MM.1S (cell line): Measurements from ENCODE around the gene SH3BP5L.

ENCODE experiments used
- DNase-seq: peaks from one replicate; pipeline ENCODE4 v3.0.0-alpha.2; 2015
- H2AFZ ChIP-seq: fragments of 300-600 bp; sonication (generic); 2 replicates; pipeline ENCODE4 v1.6.0; 2016; ENCODE audit warnings: antibody characterized with exemption, low read length
- H3F3A ChIP-seq: fragments of 300-600 bp; sonication (generic); 2 replicates; pipeline ENCODE4 v1.6.1; 2016; ENCODE audit warnings: mild to moderate bottlenecking, antibody characterized with exemption, low read length, moderate library complexity, mixed read lengths; ENCODE audit not compliant: insufficient read depth
- H3K27ac ChIP-seq: fragments of 300-600 bp; sonication (generic); 2 replicates; pipeline ENCODE4 v1.5.1; 2016; ENCODE audit warnings: mild to moderate bottlenecking, low read length
- H3K27me3 ChIP-seq: fragments of 300-600 bp; sonication (generic); replicated peaks from 2 replicates; pipeline ENCODE4 v1.6.0; 2016; ENCODE audit warnings: low read length; ENCODE audit not compliant: insufficient read depth
- H3K36me3 ChIP-seq: fragments of 300-600 bp; sonication (generic); replicated peaks from 2 replicates; pipeline ENCODE4 v1.6.1; 2016; ENCODE audit warnings: mild to moderate bottlenecking, low read length, mixed read lengths; ENCODE audit not compliant: insufficient read depth
- H3K4me1 ChIP-seq: fragments of 300-600 bp; sonication (generic); 2 replicates; pipeline ENCODE4 v1.6.1; 2016; ENCODE audit warnings: low read length, mixed read lengths
- H3K4me2 ChIP-seq: fragments of 300-600 bp; sonication (generic); 2 replicates; pipeline ENCODE4 v1.6.0; 2016; ENCODE audit warnings: low read depth, low read length
- H3K4me3 ChIP-seq: fragments of 300-600 bp; sonication (generic); 2 replicates; pipeline ENCODE4 v1.5.1; 2016; ENCODE audit warnings: low read length, mixed read lengths
- H3K79me2 ChIP-seq: fragments of 300-600 bp; sonication (generic); 2 replicates; pipeline ENCODE4 v1.6.1; 2016; ENCODE audit warnings: mixed run types, low read length, mixed read lengths
- H3K9ac ChIP-seq: fragments of 300-600 bp; sonication (generic); 2 replicates; pipeline ENCODE4 v1.6.1; 2016; ENCODE audit warnings: low read length, mixed read lengths
- H3K9me2 ChIP-seq: fragments of 300-600 bp; sonication (generic); replicated peaks from 2 replicates; pipeline ENCODE4 v1.6.1; 2016; ENCODE audit warnings: mild to moderate bottlenecking, low read length, mixed read lengths; ENCODE audit not compliant: insufficient read depth
- H3K9me3 ChIP-seq: fragments of 300-600 bp; sonication (generic); replicated peaks from 2 replicates; pipeline ENCODE4 v1.6.1; 2016; ENCODE audit warnings: mild to moderate bottlenecking, low read length, mixed read lengths; ENCODE audit not compliant: insufficient read depth
- H4K20me1 ChIP-seq: fragments of 300-600 bp; sonication (generic); 2 replicates; pipeline ENCODE4 v1.6.1; 2016; ENCODE audit warnings: mild to moderate bottlenecking, low read length, moderate library complexity, mixed read lengths; ENCODE audit not compliant: insufficient read depth
- EZH2 ChIP-seq: fragments of 300-600 bp; sonication (generic); optimal IDR thresholded peaks from 2 replicates; pipeline ENCODE3; 2017; ENCODE audit warnings: low read depth, mild to moderate bottlenecking, antibody characterized with exemption, low read length, mixed read lengths
- EZH2phosphoT487 ChIP-seq: fragments of 300-600 bp; sonication (generic); IDR thresholded peaks from 2 replicates; pipeline ENCODE4 v1.6.1; 2018; ENCODE audit warnings: antibody characterized with exemption, low read length
- TF ChIP-seq, protein P1 (sequence below): fragments of 300-600 bp; sonication (generic); IDR thresholded peaks from 2 replicates; pipeline ENCODE4 v1.5.1; 2016; ENCODE audit warnings: antibody characterized with exemption, low read length, mixed read lengths

Gene SH3BP5L

DNA sequence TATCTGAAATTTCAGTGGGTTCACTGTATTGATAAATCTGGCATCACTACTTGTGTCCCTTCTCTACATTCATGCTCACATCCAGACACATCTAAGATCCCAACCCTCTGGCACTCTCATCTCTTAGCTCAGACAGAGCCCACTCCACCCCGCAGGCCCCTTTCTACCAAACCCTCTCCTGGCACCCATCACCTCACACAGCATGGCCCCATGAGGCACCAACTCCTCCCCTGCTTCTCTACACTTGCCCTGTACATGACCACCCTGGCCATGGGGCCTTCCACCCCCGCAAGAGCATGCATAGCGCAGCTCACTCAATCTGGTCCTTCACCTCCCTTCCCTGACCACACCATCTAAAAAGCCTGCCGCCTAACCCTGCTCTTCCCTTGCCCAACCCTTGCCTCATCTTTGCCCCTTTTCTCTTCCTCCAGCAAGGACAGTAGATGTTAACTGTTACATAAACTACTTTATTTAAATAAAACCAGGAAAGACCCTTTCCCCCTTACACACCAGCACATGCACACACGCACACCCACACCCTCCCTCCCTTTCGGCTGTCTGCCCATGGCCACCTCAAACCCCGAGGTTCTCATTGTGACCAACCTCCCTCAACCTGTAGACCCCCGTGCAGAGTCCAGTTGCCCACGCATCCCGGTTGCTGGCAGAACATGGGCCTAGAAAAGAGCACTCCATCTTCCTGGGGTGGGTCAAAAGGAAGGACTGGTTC lies 15.6 kb downstream of the SH3BP5L start:
- Histone ChIP-seq H3K36me3 (0 out of 2 replicates have a peak, but pooled peaks cover 8% of the 10 kb centered on the region), H3K9ac (no peak overlapping the region)
- TF ChIP-seq EZH2, result no peak
- TF ChIP-seq, protein P1, sequence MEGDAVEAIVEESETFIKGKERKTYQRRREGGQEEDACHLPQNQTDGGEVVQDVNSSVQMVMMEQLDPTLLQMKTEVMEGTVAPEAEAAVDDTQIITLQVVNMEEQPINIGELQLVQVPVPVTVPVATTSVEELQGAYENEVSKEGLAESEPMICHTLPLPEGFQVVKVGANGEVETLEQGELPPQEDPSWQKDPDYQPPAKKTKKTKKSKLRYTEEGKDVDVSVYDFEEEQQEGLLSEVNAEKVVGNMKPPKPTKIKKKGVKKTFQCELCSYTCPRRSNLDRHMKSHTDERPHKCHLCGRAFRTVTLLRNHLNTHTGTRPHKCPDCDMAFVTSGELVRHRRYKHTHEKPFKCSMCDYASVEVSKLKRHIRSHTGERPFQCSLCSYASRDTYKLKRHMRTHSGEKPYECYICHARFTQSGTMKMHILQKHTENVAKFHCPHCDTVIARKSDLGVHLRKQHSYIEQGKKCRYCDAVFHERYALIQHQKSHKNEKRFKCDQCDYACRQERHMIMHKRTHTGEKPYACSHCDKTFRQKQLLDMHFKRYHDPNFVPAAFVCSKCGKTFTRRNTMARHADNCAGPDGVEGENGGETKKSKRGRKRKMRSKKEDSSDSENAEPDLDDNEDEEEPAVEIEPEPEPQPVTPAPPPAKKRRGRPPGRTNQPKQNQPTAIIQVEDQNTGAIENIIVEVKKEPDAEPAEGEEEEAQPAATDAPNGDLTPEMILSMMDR, result no peak
- no peak for TF ChIP-seq EZH2phosphoT487

DNA sequence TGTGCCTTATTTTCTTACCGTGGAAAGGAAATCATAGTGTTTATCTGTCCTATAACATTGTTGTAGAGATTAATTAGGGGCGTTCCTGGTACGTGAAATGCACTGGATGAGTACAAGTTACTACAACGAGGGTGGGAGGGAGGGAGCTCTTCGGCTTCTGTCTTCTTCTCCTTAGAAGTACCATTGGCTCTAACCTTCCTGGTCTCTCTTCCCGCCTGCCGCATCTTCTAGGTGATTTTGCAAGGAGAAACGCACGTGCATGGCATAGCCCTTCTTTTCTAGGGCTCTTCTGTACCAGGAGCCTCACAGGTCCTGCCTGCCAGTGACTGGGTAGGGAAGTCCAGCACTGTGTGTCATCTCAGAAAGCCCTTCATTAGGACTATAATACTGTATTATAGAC lies 16.8 kb downstream of the SH3BP5L start:
- peaks cover 27% of the 10 kb centered on the region for H3K4me1 ChIP-seq

More for the DNA sequence above, 15.6 kb downstream of the SH3BP5L start:
- no peaks in the 10 kb centered on the region for H3K27me3 ChIP-seq
- no peak overlapping the region for H3K27ac ChIP-seq
- no peak overlapping the region for H2AFZ ChIP-seq
- no peaks in the 10 kb centered on the region for H3K9me3 ChIP-seq
- H4K20me1 ChIP-seq, result no peaks in the 10 kb centered on the region
- no peak overlapping the region for H3K4me2 ChIP-seq
- no peak for DNase-seq
- no peak overlapping the region for H3K4me3 ChIP-seq
- no peaks in the 10 kb centered on the region for H3K9me2 ChIP-seq
- peaks cover 3% of the 10 kb centered on the region; the same call in 1 of the 2 replicates for H3K79me2 ChIP-seq
- H3K4me1 ChIP-seq, result peaks cover 19% of the 10 kb centered on the region
- peaks cover 15% of the 10 kb centered on the region for H3F3A ChIP-seq

GRCh38 chr1:248807067-248807737 lies 18.5 kb downstream of the SH3BP5L start:
- Histone ChIP-seq H4K20me1 (no peaks in the 10 kb centered on the region), H3K4me1 (peaks cover 27% of the 10 kb centered on the region), H3K27ac (no peak overlapping the region), H3K9me2 (no peaks in the 10 kb centered on the region), H3F3A (peaks cover 25% of the 10 kb centered on the region), H3K9me3 (no peaks in the 10 kb centered on the region), H3K27me3 (no peaks in the 10 kb centered on the region), H3K9ac (no peak overlapping the region), H3K36me3 (no peaks in the 10 kb centered on the region), H2AFZ (no peak overlapping the region), H3K4me3 (no peak overlapping the region), H3K4me2 (no peak overlapping the region), H3K79me2 (no peaks in the 10 kb centered on the region)
- TF ChIP-seq EZH2phosphoT487 (no peak), EZH2 (no peak)
- TF ChIP-seq, protein P1, result peak; percentile 75
- DNase-seq, result peak; percentile 47

More for the DNA sequence above, 16.8 kb downstream of the SH3BP5L start:
- Histone ChIP-seq H4K20me1 (no peaks in the 10 kb centered on the region), H3K9ac (no peak overlapping the region), H3K4me3 (no peak overlapping the region), H3K27ac (no peak overlapping the region), H3K79me2 (no peaks in the 10 kb centered on the region), H3K9me3 (no peaks in the 10 kb centered on the region), H2AFZ (no peak overlapping the region), H3K36me3 (no peaks in the 10 kb centered on the region), H3K9me2 (no peaks in the 10 kb centered on the region), H3K27me3 (no peaks in the 10 kb centered on the region), H3K4me2 (no peak overlapping the region), H3F3A (peaks cover 25% of the 10 kb centered on the region)
- TF ChIP-seq, protein P1, result no peak
- TF ChIP-seq EZH2, result no peak
- TF ChIP-seq EZH2phosphoT487, result no peak
- no peak for DNase-seq
